ENCODE measurements around the gene EIF4E.
"Not testable (repeated sequence)": the region's sequence is repeated elsewhere in the genome, so short reads cannot be mapped to it uniquely, and the experiment has no call there.

EIF4E gene

DNA sequence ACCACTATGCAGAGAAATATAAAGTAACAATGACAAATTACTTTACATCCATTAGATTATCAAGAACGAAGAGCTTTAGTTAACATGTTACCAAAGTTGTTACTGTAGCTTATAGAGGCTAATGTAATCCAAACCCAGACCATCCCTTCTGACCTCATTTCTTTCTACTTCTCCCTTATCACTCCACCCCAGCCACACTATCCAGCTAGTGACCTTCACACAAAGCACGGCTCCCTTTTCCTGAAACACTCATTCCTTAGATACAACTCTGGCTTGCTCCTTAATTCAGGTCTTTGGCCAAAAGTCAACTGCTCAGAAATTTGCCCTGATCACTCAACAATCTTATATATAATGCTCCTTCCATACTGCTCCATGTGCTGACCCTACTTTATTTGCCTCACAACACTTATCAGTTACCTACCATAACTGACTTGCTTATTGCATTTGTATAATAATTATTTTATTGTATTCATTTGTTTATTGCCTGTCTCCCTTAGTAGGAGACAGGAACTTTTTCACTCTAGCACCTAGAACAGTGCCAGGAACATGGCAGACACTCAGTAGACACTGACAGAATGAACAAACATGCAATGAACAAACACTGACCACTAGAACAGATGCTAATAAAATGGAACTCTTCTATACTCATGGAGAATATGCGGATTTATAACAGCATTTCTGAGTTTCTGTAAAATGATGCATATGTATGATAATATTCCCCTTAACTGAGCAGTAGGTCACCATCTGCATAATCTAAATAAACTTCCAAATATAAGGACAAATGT lies 67.6 kb downstream of the EIF4E start:
- DNase-seq (ENCODE audit: insufficient read length, low spot score): no peak
- FAIRE-seq: no peak
- TF ChIP-seq PAX5 (IDR thresholded peaks at IDR 0.05; ENCODE audit: insufficient read depth, low read length, severe bottlenecking) (no peak), SPI1 (IDR thresholded peaks at IDR 0.05; ENCODE audit: low read depth, low read length) (no peak), POU2F2 (IDR thresholded peaks at IDR 0.05; ENCODE audit: low read depth, low read length) (no peak), POLR2A (IDR thresholded peaks at IDR 0.05; ENCODE audit: low read depth, low read length) (no peak), TAF1 (IDR thresholded peaks at IDR 0.05; ENCODE audit: low read depth, low read length) (no peak), POLR2AphosphoS5 (IDR thresholded peaks at IDR 0.05; ENCODE audit: low read depth, low read length) (no peak)

DNA sequence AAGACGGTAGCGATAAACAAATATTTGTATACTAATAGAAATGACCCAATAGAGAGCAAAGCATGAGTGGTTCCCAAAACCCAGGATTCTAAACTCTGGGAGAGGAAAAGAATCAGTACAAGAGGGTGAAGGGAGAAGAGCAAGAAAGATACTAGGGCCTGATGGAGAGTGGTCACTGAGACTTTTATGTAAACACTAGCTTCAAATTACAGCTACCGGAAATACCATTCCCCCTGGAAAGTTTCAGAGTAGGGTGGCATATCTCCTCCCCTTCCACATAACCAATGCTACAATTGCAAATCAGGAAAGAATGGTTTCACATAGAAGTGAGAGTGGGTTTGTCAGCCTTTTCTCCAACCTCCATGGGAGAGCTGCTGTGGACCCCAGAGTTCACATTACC lies 77.1 kb downstream of the EIF4E start:
- DNase-seq (ENCODE audit: insufficient read length, low spot score) (no peak), FAIRE-seq (no peak)
- TF ChIP-seq POLR2A (IDR thresholded peaks at IDR 0.05; ENCODE audit: low read depth, low read length) (no peak), POU2F2 (IDR thresholded peaks at IDR 0.05; ENCODE audit: low read depth, low read length) (no peak), TAF1 (IDR thresholded peaks at IDR 0.05; ENCODE audit: low read depth, low read length) (no peak), SPI1 (IDR thresholded peaks at IDR 0.05; ENCODE audit: low read depth, low read length) (no peak), PAX5 (IDR thresholded peaks at IDR 0.05; ENCODE audit: insufficient read depth, low read length, severe bottlenecking) (no peak), POLR2AphosphoS5 (IDR thresholded peaks at IDR 0.05; ENCODE audit: low read depth, low read length) (no peak)

DNA sequence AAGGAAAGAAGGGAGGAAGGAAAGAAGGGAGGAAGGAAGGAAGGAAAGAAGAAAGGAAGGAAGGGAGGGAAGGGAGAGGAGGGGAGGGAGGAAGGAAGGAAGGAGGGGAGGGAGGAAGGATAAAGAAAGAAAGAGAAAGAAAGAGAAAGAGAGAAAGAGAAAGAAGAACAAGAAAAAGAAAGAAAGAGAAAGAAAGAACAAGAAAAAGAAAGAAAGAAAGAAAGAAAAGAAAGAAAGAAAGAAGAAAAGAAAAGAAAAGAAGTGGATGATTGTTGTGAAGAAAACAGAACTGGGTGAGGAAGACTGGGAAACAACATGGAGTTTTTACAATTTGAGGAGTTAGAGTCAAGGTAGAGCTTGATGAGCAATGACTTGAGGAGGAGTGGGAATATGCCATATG lies 78.0 kb downstream of the EIF4E start:
- FAIRE-seq (no peak), DNase-seq (ENCODE audit: insufficient read length, low spot score) (no peak)
- no peak for TF ChIP-seq POU2F2 (IDR thresholded peaks at IDR 0.05; ENCODE audit: low read depth, low read length)
- TF ChIP-seq POLR2A (IDR thresholded peaks at IDR 0.05; ENCODE audit: low read depth, low read length): no peak
- no peak for TF ChIP-seq SPI1 (IDR thresholded peaks at IDR 0.05; ENCODE audit: low read depth, low read length)
- no peak for TF ChIP-seq POLR2AphosphoS5 (IDR thresholded peaks at IDR 0.05; ENCODE audit: low read depth, low read length)
- no peak for TF ChIP-seq PAX5 (IDR thresholded peaks at IDR 0.05; ENCODE audit: insufficient read depth, low read length, severe bottlenecking)
- no peak for TF ChIP-seq TAF1 (IDR thresholded peaks at IDR 0.05; ENCODE audit: low read depth, low read length)

DNA sequence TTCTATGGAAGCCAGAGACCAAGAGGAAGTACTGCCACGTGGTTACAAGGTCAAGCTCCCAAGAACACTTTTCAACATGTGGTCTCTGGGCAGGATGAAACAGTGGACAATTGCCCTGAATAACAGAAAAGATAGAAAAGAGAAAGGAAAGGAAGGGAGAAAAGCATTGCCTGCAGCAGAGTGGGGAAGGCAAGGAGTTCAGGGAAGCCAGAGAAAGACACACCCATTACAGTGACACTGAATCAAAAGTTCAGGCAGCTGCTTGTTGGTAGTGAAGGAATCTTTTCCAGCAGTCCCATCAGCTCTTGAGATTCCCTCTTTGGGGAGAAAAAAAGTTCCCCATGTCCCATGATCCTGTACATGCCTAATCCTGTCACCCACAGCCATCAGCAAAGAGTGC lies 80.5 kb downstream of the EIF4E start:
- FAIRE-seq: no peak

DNA sequence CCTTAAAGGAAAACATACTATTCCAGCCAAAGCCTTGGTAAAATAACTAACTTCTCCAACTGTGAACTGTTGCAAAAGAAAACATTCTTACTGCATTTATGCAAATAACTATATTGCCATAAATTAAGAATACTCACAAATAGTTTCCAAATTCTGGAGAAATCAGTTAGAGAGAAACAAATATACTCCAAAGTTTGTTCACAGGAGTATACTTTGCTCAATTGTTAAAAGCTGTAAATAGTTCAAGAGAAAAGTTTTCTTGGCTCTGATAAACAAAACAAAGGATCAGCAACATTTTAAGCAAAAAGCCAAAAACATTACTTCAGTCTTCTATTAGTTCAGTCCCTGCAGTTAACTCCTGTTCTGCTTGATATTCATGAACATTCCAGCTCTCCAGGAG lies 83.0 kb downstream of the EIF4E start:
- TF ChIP-seq POLR2A (IDR thresholded peaks at IDR 0.05; ENCODE audit: low read depth, low read length) (no peak), POLR2AphosphoS5 (IDR thresholded peaks at IDR 0.05; ENCODE audit: low read depth, low read length) (no peak), TAF1 (IDR thresholded peaks at IDR 0.05; ENCODE audit: low read depth, low read length) (no peak), POU2F2 (IDR thresholded peaks at IDR 0.05; ENCODE audit: low read depth, low read length) (no peak), PAX5 (IDR thresholded peaks at IDR 0.05; ENCODE audit: insufficient read depth, low read length, severe bottlenecking) (no peak), SPI1 (IDR thresholded peaks at IDR 0.05; ENCODE audit: low read depth, low read length) (no peak)
- FAIRE-seq (no peak), DNase-seq (ENCODE audit: insufficient read length, low spot score) (no peak)

More for the DNA sequence above, 80.5 kb downstream of the EIF4E start:
- DNase-seq (ENCODE audit: insufficient read length, low spot score): no peak
- TF ChIP-seq POU2F2 (IDR thresholded peaks at IDR 0.05; ENCODE audit: low read depth, low read length) (no peak), TAF1 (IDR thresholded peaks at IDR 0.05; ENCODE audit: low read depth, low read length) (no peak), SPI1 (IDR thresholded peaks at IDR 0.05; ENCODE audit: low read depth, low read length) (no peak), POLR2A (IDR thresholded peaks at IDR 0.05; ENCODE audit: low read depth, low read length) (no peak), POLR2AphosphoS5 (IDR thresholded peaks at IDR 0.05; ENCODE audit: low read depth, low read length) (no peak), PAX5 (IDR thresholded peaks at IDR 0.05; ENCODE audit: insufficient read depth, low read length, severe bottlenecking) (no peak)

DNA sequence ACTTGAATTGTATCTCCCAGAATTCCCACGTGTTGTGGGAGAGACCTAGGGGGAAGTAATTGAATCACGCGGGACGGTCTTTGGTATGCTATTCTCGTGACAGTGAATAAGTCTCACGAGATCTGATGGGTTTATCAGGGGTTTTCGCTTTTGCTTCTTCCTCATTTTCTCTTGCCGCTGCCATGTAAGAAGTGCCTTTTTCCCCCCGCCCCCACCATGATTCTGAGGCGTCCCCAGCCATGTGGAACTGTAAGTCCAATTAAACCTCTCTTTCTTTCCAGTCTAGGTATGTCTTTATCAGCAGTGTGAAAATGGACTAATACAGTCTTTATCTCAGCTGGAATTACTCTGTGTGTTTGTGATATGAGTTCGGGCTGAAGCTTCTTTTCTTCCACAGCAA lies 86.0 kb downstream of the EIF4E start:
- not testable (repeated sequence) for FAIRE-seq; DNase-seq (ENCODE audit: insufficient read length, low spot score)

DNA sequence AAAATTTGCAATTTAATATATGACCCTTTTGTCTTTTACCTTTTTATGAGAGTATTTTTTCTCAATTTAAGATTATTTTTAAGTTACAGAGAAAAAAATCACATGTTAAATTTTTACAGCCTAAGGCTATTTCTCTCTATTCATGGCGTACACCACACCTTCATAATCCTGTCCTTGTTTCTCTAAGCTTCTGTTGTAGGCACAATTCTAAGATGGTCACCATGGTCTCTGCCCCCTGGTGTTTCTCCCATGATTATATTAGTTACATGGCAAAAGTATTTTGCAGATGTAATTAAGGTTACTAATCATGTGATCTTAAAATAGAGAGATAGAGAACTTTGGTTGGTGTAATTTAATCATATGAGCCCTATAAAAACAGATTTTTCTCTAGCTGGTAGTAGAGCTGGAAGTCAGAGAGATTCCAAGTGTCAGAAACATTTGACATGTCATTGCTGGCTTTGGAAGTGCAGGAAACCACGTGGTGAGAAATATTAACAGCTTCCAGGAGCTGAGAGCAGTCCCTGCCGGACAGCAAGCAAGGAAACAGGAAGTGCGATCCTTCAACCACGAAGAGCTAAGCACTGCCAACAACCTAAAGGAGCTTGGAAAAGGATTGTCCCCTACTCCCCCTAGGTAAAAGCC lies 89.8 kb downstream of the EIF4E start:
- TF ChIP-seq POLR2AphosphoS5 (IDR thresholded peaks at IDR 0.05; ENCODE audit: low read depth, low read length) (no peak), SPI1 (IDR thresholded peaks at IDR 0.05; ENCODE audit: low read depth, low read length) (peak; percentile 62)
- FAIRE-seq (no peak), DNase-seq (ENCODE audit: insufficient read length, low spot score) (no peak)

DNA sequence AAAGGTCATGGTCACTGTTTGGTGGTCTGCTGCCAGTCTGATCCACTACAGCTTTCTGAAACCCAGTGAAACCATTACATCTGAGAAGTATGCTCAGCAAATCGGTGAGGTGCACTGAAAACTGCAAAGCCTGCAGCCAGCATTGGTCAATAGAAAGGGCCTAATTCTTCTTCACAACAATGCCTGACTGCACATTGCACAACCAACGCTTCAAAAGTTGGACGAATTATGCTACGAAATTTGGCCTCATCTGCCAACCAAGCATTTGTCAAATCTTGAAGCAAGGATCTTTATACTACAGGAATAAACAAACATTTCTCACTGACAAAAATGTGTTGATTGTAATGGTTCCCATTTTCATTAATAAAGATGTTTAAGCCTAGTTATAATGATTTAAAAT lies 90.4 kb downstream of the EIF4E start:
- no peak for FAIRE-seq
- TF ChIP-seq POU2F2 (IDR thresholded peaks at IDR 0.05; ENCODE audit: low read depth, low read length): no peak
- TF ChIP-seq POLR2AphosphoS5 (IDR thresholded peaks at IDR 0.05; ENCODE audit: low read depth, low read length): no peak
- no peak for TF ChIP-seq SPI1 (IDR thresholded peaks at IDR 0.05; ENCODE audit: low read depth, low read length)
- TF ChIP-seq POLR2A (IDR thresholded peaks at IDR 0.05; ENCODE audit: low read depth, low read length): no peak
- no peak for TF ChIP-seq PAX5 (IDR thresholded peaks at IDR 0.05; ENCODE audit: insufficient read depth, low read length, severe bottlenecking)
- no peak for TF ChIP-seq TAF1 (IDR thresholded peaks at IDR 0.05; ENCODE audit: low read depth, low read length)
- DNase-seq (ENCODE audit: insufficient read length, low spot score): no peak

DNA sequence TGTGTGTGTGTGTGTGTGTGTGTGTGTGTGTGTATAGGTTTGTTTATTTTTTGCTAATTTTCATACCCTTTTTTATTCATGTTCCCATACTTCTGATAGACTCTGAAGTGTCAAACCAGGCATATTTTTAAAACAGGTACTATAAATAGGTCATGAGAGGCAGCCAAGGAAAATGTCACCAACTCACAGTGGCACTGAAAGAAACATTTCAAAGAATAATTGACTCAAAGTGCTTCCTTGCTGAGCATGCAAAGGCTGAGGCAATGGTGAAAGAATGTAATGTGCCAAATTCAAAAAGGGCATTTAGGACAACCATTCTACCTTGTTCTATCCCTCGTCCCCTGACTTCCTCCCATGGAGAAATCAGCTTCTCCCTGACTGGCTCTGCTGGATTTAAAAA lies 95.5 kb downstream of the EIF4E start:
- no peak for DNase-seq (ENCODE audit: insufficient read length, low spot score)
- TF ChIP-seq PAX5 (IDR thresholded peaks at IDR 0.05; ENCODE audit: insufficient read depth, low read length, severe bottlenecking): no peak
- TF ChIP-seq POLR2AphosphoS5 (IDR thresholded peaks at IDR 0.05; ENCODE audit: low read depth, low read length): no peak
- FAIRE-seq: no peak

DNA sequence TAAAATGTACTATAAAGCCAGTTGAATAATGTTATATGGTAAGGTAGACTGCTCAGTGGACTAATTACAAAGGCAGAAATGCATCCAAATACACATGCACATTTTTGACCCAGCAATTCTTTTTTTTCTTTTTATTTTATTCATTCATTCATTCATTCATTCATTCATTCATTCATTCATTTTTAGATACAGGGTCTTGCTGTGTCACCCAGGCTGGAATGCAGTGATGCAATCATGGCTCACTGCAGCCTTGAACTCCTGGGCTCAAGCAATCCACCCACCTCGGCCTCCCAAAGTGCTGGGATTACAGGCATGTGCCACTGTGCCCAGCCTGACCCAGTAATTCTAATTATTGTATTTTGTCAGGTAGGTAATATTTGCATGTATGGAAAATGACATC lies 97.9 kb downstream of the EIF4E start:
- DNase-seq (ENCODE audit: insufficient read length, low spot score); FAIRE-seq: not testable (repeated sequence)
